ENCODE measurements around the gene CPLX4.

Gene CPLX4, protein sequence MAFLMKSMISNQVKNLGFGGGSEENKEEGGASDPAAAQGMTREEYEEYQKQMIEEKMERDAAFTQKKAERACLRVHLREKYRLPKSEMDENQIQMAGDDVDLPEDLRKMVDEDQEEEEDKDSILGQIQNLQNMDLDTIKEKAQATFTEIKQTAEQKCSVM

DNA sequence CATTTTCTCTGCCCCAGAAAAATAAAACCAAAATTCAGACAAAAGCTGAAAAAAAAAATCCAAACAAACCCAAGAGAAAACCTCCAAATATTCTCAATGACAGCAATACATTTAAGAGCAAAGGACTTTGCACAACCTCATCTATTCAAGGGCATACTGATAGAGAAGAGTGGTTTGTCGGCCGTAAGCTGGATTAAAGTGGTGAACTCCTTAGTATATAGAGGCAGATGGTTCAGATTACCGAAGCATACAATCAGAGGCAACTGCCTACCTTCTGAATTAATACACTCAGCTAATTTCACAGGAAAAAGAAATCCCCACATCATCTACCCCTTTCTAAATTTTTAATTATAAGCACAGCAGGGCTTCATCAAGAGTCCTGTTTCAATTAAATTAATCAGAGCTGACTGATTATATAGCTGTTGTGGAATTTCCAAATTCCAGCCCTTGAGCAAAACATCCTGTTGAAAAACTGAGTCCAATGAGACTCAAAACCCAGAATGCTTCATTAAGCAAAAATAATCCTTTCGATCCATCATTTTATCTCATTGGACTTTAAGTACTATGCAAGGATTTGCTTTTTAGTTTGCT is at the start of gene CPLX4:
Gene CPLX4, minus strand, starts transcription at position 190 of the 591 bp plus-strand sequence. Its CDS starts 187 bp downstream, at position 3.
- DNase-seq (ENCODE audit: low read depth) = no peak
- TF ChIP-seq, protein P1, sequence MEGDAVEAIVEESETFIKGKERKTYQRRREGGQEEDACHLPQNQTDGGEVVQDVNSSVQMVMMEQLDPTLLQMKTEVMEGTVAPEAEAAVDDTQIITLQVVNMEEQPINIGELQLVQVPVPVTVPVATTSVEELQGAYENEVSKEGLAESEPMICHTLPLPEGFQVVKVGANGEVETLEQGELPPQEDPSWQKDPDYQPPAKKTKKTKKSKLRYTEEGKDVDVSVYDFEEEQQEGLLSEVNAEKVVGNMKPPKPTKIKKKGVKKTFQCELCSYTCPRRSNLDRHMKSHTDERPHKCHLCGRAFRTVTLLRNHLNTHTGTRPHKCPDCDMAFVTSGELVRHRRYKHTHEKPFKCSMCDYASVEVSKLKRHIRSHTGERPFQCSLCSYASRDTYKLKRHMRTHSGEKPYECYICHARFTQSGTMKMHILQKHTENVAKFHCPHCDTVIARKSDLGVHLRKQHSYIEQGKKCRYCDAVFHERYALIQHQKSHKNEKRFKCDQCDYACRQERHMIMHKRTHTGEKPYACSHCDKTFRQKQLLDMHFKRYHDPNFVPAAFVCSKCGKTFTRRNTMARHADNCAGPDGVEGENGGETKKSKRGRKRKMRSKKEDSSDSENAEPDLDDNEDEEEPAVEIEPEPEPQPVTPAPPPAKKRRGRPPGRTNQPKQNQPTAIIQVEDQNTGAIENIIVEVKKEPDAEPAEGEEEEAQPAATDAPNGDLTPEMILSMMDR (IDR thresholded peaks at IDR 0.05; ENCODE audit: low read length, missing control alignments) = no peak
- no peak within 1 kb of the TSS for H3K4me3 ChIP-seq (replicated peaks; ENCODE audit: low read depth, low read length)

DNA sequence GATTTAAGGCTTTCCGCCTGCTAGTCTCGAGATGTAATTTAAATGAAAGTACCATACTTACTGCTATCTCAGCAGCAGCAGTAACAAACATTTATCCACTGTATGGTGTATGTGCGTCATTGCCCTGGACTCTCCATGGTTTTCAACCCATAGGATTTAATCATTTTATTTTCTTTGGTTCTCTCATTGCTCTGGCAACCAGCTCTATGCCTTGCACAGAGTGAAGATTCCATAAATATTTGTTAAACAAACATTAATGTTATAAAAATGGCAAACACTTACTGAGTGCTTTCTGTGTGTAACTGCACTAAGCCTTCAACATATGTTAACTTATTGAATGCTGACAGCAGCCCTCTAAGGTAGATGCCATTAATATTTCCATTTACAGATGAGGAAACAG is 41.9 kb upstream of the CPLX4 start:
- no peak for DNase-seq (ENCODE audit: low read depth)
- TF ChIP-seq, protein P1 (IDR thresholded peaks at IDR 0.05; ENCODE audit: low read length, missing control alignments) = no peak
- no peak overlapping the region for H3K4me3 ChIP-seq (replicated peaks; ENCODE audit: low read depth, low read length)

DNA sequence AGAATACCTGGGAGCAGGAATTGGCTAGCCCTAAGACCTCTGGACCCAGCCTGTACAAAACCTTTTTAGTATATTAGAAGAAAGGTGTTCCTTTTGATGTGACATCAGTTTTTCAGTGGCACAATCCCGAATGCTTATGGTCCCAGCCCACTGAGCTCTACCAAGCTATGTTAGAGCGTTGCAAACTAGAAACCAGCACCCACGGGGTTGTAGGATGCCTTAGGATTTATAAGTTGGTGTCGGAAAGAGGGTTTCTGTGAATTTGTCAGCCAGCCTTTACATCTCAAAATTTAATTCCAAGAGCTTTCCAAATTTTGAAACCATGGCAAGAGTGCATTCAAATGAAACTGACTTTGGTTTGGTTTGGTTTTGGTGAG is 41.1 kb upstream of the CPLX4 start:
- peak overlapping the region; percentile 93 for H3K4me3 ChIP-seq (replicated peaks; ENCODE audit: low read depth, low read length)
- TF ChIP-seq, protein P1 (IDR thresholded peaks at IDR 0.05; ENCODE audit: low read length, missing control alignments) = no peak
- DNase-seq (ENCODE audit: low read depth) = no peak

DNA sequence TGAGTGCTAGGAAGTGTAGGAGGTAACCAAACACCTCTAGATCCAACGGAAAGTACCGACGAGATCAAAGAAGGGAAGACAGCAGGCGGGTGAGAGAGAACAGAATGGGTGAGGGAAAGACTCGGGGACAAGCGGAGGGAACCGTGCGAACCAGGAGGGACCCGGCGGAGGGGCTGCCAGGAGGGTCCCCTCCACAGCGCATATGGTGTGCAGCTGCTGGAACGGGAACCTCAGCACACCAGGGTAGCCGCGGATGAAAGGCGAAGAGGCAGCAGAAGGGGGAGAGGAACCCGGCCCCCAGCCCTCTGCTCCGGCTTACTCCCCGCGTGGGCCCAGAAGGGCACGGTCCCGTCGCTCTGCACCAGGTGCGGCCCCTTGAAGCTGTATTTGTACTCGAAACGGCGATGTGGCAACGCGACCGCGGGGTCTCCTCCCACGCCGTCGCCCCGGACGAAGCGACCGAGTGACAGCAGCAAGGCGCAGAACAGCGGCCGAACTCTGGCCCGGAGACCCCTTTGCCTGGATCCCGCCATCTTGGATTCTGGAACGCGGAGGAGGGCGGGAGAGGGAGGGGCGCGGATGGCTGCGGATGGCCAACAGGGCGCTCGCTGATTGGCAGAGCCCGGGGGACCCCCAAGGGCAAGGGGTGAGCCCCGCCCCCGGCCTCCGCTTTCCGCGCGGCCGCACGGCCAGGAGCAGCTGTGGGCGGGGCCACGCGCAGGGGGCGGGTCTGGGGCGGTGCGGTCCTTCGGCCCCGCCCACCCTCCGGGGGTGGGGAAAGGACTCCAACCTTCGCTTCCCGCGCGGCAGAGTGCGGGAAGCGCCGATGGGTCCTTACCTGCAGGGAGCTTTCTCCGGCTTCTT is 40.5 kb upstream of the CPLX4 start, which contains the start of gene LMAN1:
Gene LMAN1, minus strand, starts transcription at position 554 of the 864 bp plus-strand sequence. Its CDS starts 21 bp downstream, at position 533.
- peak; percentile 94 for DNase-seq (ENCODE audit: low read depth)
- TF ChIP-seq, protein P1 (IDR thresholded peaks at IDR 0.05; ENCODE audit: low read length, missing control alignments) = no peak
- H3K4me3 ChIP-seq (replicated peaks; ENCODE audit: low read depth, low read length) = peak within 1 kb of the TSS; percentile 93

DNA sequence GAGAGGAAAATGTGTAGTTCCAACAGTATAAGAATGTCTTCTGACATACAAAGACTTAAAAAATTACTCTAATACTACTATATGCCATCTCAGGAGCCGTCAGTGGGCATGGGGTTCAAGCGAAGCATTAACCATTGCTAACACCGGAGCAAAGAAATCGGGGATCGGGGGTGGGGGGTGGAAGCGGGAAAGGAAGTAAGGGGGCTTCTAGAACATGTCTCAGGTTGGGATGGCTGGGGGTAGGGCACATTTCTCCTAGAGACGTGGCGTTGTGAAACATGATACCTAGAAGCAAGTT is 39.9 kb upstream of the CPLX4 start:
- peak; percentile 46 for DNase-seq (ENCODE audit: low read depth)
- peak overlapping the region; percentile 93 for H3K4me3 ChIP-seq (replicated peaks; ENCODE audit: low read depth, low read length)
- TF ChIP-seq, protein P1 (IDR thresholded peaks at IDR 0.05; ENCODE audit: low read length, missing control alignments) = no peak

DNA sequence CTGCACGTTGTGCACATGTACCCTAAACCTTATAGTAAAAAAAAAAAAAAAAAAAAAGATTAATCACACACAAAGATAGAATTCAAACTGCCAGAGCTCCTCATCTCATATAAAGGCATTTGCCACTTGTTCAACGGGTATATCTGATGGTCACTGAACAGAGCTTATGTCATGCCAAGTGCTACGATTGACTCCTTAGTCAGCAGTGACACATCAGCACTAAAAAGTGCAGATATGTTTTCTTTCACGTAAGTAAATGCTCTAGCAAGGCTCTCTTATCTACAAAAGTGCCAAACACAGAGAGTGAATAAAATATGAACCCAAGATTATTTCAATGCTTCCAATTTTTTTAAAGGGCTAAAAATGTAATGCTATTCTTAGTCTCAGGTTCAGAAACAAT is 39.5 kb upstream of the CPLX4 start:
- TF ChIP-seq, protein P1 (IDR thresholded peaks at IDR 0.05; ENCODE audit: low read length, missing control alignments) = no peak
- DNase-seq (ENCODE audit: low read depth) = peak; percentile 66
- peak overlapping the region; percentile 93 for H3K4me3 ChIP-seq (replicated peaks; ENCODE audit: low read depth, low read length)

All from fibroblast of pulmonary artery (primary cell).